Glomerular visceral epithelial cell (primary cell): ENCODE measurements around the gene TNFRSF14.
"Not testable (repeated sequence)": the region's sequence is repeated elsewhere in the genome, so short reads cannot be mapped to it uniquely, and the experiment has no call there.

ENCODE experiments used
- DNase-seq: peaks from one replicate; pipeline ENCODE4 v3.0.0-alpha.2; 2016; ENCODE audit errors: extremely low spot score

Gene TNFRSF14

DNA sequence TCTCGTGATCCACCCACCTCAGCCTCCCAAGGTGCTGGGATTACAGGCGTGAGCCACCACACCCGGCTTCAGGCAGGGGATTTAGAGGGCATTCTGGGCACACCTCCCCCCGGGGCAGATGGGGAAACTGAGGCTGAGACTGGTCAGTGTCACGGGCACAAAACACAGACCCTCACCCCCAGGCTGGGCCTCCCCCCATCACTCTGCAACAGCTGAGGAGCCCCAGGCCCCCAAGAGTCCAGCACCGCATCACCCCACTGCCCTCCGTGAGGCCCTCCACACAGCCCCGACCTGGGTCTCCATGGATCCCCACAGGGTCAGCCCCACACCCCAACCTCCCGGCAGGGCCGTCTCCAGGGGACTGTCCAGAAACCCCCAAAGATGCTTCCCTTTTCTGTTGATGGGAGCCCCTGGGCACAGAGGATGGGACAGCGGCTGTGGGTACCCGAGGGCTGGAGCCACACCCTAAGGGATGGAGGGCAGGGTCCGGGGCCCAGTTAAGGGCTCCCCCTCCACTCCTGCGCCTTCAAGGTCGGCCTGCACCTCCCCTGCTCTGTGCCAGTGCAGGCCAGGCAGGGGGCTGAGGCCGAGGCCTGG, 11.0 kb downstream of the TNFRSF14 start:
- no peak for DNase-seq

DNA sequence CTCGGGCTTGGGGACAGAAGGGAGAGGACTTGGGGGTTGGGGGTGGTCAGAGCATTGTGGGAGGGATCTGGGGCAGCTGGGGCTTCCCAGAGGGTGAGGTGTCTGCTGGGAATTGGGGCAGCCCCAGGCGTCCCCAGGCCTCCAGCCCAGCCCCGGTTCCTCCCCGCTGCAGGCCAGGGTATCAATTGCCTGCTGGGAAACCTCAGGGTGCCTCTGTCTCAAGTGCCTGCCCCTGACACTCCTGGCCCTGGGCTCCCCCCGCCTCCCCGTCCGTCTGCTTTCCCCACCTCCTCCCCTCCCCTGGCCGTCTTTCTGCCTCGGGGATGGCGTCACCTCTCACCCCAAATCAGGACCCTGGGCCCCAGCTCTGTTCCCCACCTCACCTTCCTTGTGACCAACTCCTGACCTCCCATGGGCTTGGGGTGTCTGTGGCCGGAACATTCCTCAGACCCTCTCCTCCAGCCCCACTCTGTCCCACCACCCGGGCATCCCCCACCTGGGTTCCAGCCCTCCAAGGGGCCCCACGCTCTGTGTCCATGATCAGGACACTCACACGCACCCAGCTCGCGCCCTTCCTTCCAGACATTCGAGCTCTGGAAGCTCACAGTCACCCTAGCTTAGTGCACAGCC, 12.1 kb downstream of the TNFRSF14 start:
- not testable (repeated sequence) for DNase-seq

DNA sequence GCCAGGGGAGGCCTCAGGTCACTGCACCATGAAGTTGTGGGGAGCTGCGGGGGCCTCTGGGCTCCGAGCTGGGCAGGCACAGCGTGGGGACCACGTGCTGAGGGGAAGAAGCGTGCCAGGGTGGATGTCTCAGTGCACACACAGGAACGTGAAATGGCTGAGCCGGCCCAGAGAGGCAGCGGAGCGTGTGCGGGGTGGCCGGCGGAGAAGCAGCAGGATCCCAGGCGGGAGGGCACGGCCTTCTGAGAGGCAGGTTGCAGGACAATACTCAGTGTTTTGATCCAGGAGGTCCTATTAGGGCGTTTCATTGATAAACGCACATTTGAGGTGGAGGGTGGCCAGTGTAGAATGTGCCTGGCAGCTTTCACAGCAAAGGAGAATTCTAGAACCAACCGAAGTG, 12.9 kb downstream of the TNFRSF14 start:
- DNase-seq: no peak

DNA sequence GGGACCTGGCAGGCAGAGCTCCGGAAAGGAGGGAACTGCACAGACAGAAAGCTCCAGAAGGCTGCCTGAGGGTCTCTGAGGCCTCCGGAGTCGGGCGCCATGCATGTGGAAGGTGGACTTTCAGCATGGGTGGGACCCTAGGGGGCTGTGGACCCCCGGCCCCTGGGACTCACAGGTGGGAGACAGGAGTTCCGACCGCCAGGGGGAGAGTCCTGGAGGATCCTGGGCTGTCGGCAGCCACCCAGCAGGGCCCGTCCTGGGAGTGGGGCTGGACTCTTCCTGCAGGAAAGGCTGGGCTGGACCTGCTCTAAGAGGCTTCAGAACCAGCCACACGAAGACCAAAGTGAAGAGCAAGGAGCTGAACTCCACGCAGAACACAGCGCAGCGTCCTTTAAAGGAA, 13.5 kb downstream of the TNFRSF14 start:
- not testable (repeated sequence) for DNase-seq

DNA sequence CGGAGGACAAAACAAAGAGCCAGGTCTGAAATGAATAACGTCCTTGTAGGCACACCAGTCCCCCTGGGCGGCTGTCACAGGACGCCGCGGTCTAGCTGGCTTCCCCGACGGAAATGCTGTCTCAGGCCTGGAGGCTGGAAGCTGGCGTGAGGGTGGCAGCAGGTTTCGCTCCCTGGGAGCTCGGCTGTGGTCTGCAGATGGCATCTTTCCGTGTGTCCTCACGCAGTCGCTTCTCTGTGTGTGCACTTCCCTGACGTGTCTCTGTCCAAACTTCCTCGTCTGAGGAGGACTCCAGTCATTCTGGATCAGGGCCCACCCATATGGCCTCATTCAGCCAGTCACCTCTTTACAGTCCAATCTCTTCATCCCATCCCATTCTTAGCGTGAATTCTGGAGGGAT, 14.2 kb downstream of the TNFRSF14 start:
- DNase-seq: no peak

DNA sequence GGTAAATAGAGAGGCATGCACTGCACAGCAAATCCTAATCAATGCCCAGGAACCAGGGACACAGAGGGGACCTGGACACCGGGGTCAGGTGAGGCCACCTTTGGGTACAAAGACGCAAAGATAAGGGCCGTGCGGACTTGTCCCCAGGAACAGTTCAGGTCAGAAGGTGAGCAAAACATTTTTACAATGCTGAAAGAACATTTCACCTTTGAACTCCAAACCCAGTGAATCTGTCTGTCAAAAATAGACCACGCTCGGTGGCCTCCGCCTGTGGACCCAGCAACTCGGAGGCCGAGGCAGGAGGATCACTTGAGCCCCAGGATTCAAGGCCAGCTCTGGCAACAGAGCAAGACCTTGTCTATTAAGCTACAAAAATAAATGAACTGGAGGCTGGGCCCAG, 15.2 kb downstream of the TNFRSF14 start:
- DNase-seq: no peak

DNA sequence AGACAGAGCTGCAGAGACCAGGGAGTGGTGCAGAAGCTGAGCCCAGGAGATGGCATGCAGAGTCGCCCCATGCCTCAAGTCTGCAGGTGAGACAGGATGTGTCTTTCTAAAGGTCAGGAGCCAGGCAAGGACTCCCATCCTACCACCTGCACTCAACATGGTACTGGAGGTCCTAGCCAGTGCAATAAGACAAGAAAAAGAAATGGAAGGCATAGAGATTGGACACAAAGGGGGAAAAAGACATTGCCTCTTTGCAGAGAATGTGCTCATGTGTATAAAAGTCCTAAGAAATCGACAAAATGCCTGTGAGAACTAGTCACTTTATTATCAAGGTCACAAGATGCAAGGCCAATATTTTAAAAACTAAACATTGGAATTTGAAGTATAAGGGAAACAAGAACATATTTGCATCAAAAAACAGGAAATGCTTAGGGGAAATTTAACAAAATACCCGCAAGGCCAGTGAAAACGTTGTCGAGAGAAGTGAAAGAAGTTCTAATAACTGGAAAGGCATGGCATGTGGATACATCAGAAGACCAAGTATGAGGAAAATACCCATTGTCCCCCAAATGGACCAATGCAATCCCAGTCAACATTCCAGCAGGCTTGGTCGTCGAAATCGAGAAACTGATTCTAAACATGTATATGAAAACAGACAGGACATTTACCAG, 17.2 kb downstream of the TNFRSF14 start:
- DNase-seq: no peak

DNA sequence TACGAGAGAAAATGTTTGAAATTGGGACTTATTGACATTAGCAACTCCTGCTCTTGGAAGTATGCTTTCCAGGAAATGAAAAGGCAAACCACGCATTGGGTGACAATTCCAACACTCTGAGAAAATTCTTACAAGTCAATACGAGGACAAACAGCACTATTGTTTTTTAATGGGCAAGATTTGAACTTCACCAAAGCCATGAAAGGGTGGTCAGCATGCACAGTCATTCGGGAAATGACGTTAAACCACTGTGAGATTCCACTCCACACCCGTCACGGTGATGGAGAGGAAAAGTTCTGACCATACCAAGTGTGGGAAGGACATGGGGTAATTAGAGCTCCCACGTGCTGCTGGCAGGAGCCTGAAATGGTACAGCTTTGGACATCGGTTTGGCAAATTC, 18.2 kb downstream of the TNFRSF14 start:
- no peak for DNase-seq

DNA sequence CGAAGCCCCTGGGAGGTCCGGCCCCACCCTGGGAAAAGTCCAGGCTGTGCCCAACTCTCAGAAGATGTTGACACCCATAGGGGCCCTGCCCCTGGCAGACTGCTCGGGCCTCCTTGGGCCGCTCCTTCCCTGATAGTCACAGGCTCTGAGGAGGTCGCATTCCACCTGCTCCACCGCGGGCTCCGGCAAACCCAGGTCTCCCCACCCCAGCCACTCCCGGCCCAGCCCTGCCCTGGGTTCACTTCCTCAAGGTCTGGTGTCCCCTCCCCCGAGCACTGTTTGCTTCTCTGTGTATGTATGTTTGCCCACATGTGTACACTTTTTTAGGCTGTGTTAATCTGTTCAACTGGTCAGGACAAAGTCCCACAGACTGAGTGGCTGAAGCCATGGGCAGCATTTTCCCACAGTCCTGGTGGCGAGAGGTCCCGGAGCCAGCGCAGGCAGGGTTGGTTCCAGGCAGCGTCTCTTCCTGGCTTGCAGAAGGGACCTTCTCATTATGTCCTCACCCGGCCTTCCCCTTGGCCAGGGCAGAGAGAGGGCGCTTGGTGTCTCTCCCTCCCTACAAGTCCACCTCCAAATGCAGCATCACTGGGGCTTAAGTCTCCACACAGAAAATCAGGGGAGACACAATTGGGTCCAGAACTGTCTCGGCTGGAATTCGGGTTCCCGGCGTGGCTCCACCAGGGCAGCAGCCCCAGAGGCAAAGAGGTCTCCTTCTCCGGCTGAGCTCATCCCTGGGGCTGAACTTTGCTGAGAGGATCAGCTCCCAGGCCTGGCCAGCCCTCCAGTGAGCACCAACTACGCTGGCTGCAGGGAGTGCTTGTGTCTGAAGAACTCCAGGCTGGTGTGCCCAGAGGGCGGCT, 19.9 kb downstream of the TNFRSF14 start:
- no peak for DNase-seq

DNA sequence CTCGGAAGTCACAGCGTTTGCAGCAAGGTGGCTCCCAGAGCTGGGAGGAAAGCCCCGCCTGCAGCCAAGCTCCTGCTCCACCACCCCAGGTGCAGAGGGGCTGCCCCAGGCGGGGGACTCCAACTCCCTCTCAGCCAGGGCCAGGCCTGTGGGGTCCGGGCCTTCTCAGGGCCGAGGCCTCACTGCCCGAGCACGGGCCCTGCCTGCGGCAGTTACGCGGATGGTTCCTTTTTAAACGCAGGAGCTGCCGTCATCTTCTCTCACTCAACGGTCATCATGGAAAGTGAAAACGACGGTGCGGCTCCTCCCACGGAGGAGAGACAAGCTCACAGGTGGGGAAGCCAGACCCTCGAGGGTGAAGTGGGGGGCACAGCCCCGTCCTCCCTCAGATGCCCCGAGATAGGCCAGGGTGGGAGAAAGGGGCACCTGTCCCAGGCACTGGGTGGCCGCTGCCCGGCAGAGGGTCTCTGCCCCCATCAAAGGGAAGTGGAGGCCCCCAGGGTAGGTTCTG, 21.4 kb downstream of the TNFRSF14 start:
- DNase-seq: not testable (repeated sequence)

DNA sequence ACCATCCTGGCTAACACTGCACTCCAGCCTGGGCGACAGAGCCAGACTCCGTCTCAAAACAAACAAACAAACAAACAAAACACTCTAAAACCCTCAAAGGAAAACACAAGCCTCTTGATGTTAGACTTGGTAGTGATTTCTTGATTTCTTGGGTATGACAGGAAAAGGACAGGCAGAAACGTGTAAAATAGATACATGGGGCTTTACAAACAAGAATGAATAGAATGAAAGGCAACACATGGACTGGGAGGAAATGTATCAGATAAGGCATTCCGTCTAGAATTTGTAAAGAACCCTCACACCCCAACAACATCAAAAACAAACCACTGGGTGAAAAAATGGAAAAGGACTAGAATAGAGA, 22.6 kb downstream of the TNFRSF14 start:
- DNase-seq: no peak

DNA sequence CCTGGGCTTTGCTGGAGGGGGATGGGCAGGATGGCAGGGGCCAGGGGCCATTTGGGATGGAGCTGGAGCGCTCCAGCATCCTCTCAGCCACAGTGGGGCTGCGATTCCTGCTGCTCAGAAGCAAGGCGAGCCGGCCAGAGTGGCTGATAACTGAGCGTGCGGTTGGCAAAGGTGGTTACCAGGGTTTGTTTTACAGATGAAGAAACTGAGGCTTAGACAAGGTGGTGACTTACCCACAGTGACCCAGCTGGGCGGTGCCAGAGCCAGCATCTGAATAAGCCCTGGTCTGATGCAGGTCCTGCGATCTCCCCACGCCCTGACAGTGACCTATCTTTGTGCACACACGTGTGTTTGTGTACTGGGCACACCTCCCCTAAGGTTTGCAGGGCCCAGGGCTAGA, 24.5 kb downstream of the TNFRSF14 start:
- DNase-seq: no peak

DNA sequence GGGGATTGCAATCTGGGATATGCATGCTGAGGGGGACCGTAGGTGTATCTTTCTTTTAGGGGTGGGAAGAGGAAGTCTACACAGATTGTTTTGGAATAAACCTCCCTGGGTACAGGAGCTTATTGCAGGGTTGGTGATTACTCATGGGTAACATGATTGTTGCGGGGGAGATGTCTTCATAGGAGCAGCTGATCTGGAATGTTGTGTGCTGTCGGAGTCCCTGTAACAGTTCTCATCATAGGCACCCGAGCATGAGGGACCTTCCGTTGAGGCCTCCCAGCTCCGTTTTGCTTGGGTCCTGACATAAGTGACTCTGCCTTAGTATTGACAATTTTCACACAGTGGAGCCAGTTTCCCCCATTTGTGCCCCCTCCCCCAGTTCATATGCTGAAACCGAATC, 26.2 kb downstream of the TNFRSF14 start:
- DNase-seq: peak; percentile 17

DNA sequence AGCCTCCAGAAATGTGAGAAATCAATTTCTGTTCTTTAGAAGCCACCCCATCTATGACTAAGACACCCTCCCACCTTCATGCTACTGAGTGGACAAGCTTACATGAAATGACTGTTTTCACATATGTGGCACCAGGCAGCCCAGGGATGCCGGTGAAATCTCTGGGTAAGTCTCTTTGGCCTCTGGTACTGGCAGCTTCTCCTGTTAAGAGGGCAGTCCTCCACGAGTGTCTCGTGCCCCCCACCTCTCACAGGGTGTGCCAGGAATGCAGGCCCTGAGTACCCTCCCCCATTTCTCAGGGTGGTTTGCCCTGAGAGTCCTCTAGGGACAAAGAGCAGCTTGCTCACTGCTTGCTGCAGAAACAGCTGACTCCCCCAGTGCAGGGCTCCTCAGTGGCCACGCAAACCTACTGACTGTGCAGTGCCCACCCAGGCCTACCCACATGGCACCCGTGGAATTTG, 27.2 kb downstream of the TNFRSF14 start:
- no peak for DNase-seq

DNA sequence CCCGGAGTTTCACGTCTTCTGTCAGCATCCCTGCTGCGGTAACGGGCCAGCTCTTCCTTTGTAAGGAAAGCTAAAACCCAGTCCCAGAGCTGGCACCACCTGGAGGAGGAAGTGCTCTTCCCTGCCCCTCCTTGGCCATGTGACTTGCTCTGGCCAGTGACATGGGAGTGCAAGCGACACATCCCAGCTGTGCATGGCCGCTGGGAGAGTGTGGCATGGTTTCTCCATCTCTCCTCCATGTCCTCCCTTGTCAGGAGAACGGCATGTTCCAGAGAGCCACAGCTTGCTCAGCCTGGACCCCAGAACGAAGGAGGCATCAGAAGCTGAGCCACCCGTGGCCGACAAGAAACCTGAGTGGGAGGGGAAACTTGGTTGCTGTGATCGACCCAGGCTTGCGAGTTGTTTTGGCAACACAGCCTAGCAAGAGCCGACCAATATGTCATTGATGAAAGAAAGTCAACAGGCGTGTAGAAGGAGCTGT, 27.7 kb downstream of the TNFRSF14 start:
- no peak for DNase-seq

DNA sequence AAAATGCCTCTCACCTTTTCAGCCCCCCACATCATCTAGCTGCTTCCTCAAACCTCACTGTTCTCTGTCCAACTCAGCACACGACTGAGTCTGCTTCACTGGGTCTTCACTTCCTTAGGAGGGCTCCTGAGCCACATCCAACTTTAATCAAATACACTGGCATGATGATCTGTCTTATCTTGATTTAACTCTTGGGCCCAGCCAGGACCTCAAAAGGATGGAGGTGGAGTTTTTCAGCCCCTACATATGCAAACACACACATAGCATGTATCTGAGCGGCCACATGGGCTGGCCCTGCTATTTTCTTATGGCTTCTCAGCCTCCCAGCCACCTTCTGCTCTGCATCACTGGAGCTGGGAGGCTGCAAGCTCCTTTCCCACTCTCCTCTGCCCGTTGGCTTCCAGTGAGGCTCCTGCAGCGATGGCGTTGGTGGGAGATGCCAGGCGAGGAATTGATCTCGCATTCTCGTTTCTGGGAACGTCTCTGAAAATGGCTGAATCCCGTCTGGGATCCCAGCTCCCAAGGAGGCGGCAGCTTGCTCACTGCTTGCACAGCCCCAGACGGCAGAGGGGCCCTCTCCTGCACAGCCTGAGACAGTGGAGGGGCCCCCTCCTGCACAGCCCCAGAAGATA, 28.6 kb downstream of the TNFRSF14 start:
- DNase-seq: no peak

DNA sequence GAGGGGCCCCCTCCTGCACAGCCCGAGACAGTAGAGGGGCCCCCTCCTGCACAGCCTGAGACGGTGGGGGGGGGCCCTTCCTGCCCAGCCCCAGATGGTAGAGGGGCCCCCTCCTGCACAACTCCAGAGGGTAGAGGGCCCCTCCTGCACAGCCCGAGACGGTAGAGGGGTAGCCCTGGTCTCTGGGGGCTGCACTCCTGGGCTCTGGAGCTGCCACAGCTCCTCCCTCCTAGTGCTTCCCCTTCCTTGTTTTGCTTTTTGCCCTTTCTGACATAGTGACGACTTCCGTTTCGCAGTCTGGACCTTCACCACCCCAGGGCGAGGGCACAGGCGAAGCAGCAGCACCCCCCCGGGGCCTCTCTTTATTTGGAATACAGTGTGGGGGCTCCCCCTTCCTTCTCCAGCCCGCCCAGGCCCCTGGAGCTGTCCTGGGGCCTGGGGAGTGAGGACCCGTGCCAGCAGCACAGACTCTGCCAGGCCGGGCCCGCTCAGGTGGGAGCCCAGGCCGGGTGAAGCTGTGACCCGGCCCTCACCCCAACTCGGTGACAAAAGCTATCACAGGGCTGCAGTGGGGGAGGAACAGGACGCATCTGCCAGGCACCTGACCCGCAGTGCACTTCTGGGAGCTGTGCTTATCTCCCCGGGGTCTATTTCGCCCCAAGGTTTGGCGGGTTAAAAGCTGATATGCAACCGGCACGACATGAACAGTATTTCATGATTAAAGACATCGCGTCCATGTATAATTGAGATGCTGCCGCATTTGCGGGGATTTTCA, 29.3 kb downstream of the TNFRSF14 start:
- peak; percentile 55 for DNase-seq

DNA sequence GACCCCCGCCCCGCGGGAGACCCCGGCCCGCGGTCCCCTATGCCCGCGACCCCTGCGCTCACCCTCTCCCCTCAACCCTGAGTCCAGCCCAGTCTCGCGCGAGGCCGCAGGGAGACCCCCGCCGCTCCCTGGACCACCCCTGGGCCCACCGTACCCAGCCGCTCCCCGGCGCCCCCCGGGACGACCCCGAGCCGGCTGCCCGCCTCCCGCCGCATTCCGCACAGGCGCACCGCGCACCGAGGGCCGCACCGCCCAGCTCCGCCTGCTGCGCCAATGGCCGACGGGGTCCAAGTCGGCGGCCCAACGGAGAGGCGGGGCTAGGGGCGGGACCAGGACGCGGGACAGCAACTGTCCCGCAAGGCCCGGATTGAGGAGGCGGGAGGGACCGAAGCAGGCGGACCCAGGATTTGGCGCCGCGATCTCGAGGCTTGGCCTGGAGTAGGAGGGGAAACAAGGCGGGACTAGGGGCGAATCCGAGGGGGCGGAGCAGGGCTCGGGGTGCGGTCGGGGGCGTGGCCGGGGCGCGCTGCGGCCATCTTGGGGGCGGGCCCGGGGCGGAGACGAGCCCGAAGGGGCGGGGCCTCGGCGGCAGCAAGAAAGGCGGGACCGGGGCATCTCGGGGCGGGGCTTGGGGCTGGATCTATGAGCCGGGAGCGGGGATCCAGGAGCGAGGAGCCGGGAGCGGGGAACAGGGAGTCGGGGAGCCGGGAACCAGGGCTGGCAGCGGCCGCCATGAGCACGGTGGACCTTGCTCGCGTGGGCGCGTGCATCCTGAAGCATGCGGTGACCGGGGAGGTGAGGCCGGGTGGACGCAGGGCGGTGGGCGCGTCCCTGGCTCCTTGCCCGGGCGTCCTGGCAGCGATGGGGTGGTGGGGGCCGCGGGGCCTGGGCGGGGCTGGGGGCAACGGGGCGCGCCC, 30.2 kb downstream of the TNFRSF14 start, which contains the start of gene PRXL2B:
PRXL2B (plus strand) TSS at position 624 of the 917 bp plus-strand sequence; CDS start at position 733, 109 bp downstream.
- DNase-seq: peak; percentile 99

DNA sequence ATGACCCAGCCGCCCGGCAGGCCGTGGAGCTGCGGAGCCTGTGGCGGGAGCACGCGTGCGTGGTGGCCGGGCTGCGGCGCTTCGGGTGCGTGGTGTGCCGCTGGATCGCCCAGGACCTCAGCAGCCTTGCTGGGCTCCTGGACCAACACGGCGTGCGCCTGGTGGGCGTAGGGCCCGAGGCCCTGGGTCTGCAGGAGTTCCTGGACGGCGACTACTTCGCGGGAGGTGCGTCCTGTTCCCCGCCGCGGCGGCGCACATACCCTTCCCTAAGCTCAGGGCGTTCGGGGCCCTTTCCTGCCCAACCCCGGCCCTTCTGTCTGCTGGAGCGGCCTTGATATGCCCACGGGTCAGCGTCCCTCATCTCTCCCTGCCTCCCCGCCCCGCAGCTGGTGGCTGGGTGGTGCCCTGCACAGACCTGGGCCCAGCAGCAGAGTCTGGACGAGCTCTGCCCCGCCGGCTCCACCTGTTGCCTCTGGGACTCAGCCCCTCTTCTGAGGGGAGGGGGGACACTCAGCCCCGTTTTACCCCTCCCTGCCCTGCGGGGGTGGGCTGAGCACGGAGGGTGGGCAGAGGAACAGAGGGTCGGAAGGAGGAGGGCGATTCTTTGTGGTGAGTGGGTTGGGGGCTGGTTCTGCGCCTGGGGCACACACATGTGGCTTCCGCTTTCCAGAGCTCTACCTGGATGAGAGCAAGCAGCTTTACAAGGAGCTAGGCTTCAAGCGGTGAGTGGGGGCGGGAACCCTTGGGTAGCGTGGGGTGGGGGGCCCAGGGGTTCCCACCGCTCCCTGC, 31.1 kb downstream of the TNFRSF14 start:
- no peak for DNase-seq
